Measurements from ENCODE around the gene ZNF624.
"Not testable (repeated sequence)": the region's sequence is repeated elsewhere in the genome, so short reads cannot be mapped to it uniquely, and the experiment has no call there.

ZNF624 gene

DNA sequence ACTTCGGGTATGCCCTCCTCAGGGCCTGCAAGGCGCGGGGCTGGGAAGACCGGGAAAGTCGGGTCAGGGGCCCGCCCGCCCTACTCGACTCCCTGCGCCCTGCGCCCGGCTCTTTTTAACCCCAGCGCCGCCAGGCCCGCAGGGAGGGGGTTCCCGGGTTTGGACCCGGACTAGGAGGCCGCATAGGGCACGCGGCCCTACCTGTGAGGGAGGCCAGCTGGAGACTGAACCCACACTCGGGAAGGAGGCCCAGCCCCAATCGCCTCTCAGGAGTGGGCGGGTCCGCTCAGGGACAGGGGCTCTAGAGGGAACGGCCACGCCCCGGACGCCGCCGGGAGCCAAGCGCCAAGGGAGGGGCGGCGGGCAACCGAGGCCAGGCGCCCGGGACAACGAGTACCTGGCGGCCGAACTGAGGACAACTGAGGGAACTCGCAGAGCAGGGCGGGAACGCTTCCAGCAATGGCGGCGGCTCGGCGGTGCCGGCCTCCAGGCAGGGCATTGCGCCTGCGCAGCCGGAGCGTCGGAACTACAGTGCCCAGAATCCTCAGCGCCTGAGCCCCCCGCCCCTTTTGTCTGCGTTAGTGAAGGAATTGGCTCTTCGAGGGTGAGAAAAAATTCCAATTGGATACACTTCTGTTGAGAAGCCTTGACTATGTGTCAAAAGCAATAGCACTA is at the start of gene ZNF624:
TSS of gene ZNF624 (minus strand) at position 484 of the 675 bp plus-strand sequence.
- peak; percentile 85 to 89 for DNase-seq

DNA sequence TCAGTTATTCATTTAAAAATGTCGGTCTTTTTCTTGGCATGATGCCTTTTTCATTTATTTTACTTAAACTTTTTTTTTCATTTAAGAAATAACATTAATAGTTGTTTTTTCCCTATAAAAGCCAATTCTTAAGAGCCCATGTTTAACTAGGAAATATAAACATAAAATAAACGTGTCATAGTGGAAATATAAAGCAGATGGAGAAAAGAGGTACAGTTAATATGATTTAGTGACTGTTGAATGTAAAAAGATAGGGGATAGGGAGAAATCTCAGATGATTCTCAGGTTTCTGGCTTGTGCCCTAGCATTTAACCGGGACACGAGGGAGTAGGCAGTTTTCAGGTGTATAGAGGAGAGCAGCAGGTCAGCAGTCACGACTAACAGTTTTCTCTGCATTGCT is 44.0 kb upstream of the ZNF624 start:
- not testable (repeated sequence) for DNase-seq

DNA sequence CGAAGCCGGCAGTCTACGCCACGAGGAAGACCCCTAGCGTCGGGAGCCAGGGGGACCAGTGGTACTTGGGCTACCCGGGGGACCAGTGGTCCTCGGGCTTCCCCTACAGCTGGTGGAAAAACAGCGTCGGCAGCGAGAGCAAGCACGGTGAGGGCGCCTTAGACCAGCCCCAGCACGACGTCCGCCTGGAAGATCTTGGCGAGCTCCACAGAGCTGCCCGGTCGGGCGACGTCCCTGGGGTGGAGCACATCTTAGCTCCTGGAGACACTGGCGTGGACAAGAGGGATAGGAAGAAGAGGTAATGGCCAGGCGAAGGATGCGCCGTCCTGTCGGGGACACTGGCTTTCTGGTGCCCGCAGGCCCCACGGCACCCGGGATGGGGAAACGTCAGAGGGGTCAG is 36.8 kb upstream of the ZNF624 start:
- DNase-seq, result not testable (repeated sequence)

DNA sequence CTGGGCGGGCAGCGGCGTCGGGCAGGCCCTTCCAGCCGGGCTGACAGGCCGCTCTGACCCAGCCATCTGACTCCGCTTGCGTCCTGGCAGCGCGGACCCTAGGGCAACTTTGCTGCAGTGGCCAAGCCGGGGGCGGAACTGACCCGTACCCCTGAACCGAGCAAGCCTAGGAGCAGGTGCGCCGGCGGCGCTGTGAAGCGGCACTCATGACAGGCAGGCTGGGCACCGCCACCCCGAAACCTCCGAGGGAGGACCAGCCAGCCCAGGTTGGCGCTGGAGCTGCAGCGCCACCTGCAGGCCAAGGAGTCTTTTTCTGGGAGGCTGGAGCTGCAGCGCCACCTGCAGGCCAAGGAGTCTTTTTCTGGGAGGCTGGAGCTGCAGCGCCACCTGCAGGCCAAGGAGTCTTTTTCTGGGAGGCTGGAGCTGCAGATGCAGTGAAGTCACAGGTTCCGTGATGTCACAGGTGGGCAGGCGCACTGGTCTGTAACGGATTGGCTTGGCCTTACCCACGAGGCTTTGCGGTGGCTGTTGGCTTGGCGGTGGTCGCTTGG is 36.2 kb upstream of the ZNF624 start, which contains the start of gene CCDC144A:
TSS of gene CCDC144A (plus strand) at position 511 of the 551 bp plus-strand sequence. CDS start 160 bp downstream, outside the sequence.
- peak; percentile 39 to 59 for DNase-seq

DNA sequence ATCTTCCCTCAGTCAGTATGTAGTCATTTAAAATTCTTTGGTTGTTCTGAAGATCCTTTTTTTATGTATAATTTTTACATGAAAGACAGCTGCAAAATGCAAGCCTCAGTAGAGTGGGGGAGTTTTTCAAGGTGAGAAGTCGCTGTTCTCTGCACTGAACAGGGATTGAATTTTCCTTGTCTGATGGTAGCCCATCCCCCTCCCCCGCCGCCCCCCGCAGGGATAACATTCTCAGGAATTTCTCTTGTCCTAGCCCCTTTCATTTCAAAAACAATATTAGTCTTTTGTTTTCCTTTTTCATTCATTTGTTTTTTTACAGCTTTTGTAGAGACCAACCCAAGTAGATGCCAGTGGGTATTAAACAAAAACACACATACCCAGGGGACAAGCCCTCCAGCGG is 33.5 kb upstream of the ZNF624 start:
- not testable (repeated sequence) for DNase-seq

DNA sequence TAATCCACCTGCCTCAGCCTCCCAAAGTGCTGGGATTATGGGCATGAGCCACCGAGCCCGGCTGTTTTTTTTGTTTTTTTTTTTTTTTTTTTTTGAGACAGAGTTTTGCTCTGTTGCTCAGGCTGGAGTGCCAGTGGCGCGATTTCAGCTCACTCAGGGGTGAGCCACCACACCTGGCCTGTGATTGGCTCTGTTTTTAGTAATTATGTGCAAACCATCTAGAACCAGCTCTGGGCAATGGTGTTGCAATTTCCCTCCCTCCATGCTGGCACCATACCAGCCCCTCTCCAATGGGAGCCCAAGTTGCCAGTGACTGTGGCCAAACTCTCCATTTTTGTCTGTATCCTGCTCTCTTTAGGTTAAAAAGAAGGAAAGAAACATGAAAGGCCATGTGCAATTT is 32.4 kb upstream of the ZNF624 start:
- DNase-seq, result not testable (repeated sequence)

DNA sequence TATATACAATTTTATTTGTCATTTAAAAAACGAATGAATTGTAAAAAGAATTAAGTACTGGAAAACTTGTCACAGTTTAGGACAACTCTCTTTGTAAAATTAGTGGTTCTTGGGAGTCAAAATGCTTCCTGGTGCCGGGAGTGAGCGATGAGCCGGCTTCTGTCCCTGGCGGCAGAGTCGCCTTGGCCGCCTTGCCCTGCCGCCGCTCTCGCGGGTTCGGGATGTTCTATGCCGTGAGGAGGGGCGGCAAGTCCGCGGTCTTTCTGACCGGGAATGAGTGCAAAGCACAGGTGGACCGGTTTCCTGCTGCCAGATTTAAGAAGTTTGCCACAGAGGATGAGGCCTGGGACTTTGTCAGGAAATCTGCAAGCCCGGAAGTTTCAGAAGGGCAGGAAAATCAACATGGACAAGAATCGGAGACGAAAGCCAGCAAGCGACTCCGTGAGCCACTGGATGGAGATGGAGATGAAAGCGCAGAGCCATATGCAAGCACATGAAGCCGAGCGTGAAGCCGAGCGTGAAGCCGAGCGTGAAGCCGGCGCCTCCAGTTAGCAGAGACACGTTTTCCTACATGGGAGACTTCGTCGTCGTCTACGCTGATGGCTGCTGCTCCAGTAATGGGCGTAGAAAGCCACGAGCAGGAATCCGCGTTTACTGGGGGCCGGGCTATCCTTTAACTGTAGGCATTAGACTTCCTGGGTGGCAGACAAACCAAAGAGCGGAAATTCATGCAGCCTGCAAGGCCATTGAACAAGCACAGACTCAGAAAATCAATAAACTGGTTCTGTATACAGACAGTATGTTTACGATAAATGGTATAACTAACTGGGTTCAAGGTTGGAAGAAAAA is 29.9 kb upstream of the ZNF624 start:
- DNase-seq, result not testable (repeated sequence)

DNA sequence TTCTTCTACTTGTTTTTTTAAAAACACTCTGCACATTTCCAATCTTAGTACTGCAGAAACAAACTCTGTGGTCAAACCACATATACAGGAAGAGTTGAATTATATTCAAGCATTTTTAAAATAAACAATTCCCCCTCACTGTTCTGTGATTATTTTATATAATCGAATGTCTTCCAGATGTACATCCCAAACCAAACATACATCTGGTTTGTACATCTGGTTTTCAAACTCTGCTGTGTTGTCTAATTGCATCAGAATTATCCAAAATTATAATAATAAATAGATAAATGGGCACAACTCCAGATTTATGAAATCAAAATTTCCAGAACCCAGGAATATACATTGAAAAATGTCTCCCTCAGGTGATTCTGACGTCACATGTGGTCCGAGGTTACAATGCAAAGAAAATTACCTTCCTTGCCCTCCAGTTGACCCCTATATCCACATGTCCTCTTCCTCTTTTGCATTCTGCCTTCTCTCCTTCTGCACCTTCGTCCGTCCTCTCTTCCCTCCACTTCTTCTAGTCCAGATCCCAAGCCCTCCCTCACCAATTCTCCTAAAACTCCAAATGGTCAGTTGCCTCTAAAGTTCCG is 23.1 kb upstream of the ZNF624 start:
- DNase-seq, result no peak

DNA sequence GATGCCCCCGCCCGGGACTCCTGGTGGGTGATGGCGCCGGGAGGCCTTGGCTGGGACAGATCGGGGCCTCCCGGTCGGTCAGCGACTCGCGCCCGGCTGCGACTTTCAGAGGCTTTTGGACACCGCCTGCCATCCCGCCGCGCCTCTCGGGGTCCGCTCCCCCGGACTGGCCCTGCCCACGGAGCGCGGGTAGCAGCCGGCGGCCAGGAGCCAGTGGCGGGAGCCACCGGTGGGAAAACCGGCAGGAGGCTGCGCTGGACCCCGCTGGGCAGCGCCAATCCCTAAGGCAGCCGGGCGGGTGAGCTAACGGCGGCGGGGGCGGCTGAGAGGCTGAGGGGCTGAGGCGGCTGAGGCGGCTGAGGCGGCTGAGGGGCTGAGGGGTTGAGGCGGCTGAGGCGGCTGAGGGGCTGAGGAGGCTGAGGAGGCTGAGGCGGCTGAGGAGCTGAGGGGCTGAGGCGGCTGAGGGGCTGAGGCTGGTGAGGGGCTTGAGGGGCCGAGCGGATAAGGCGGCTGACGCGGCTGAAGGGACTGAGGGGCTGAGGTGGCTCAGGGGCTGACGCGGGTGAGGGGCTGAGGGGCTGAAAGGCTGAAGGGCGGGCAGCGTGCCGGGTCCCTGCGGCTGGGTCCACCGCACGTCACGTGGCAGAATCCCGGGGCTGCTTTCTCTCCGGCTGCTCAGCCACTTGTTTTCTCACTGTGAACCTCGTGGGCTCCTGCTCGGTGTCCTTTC is 13.4 kb upstream of the ZNF624 start:
- DNase-seq, result peak in 1 of 2 donors; percentile 4

DNA sequence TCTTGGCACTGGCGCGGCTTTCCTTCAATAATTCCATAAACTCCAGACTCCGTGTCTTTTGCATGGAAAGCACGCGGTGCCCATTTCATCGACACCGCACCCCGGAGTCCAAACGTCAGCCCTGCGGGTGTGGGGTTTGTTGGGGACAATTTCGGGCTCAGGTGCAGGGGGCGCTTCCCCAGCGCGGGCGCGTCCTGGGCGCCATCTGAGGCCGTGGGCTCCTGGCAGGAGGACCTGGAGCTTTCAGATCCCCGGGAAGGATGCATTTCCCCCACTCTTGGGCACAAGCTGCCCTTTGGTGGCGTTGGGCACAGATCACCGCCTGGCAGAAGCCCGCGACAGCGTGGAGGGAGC is 12.9 kb upstream of the ZNF624 start:
- DNase-seq, result not testable (repeated sequence)

DNA sequence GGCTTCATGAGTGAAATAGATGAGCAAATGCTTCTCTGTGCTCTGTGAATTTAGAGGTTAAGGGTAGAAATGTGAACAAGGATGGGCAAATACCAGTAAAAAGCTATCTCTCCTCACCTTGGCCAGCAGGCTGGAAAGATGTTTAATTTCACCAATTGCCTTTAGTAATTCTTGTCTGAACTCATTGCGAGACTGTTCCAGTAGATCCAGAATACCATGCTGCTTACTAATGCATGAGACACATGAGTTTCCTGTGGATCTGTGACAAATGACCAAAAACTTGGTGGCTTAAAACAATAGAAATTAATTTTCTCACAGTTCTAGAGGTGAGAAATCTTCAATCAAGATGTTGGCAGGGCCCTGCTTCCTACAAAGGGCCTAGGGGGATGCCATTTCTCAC is 9.3 kb upstream of the ZNF624 start:
- DNase-seq, result no peak

DNA sequence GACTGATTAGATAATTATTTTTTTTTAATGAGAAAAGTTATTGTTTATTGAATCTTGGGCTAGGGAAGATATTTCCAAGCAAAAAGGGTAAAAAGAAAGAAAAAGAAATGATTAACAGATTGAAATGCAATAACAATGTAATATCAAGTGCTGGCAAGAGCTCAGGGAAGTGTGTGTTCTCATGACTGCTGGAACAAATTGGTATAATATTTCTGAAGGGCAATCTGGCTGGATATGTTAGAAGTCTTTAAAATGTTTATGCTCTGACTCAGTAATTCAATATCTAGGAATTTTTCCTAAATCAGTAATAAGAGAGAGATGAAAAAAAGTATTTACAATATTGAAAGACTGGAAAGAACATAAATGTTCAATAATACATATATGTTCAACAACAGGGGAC is 7.6 kb upstream of the ZNF624 start:
- no peak for DNase-seq

DNA sequence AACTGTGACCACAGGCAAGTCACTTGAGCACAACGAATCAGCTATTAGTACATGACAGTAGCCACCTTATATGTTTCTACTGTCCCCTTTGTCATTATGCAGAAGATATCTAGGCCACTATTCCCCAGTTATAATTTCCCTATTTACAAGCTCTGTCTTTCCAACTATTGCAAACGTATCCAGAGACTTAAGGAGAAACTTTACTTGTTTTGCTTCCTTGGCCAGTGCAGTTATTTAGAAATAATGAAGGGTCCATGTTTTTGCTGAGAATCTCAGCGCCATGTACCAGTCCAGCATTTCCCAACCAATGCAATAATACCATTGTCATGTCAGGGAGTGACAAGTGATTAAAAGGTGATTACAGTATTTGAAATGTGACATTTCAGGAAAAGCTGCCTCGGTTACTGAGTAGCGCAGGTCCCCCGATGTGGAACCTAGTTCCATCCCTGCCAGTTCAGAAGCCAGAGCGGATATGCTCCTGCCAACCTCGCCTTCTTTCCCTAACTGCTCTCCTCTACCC is 743 bp downstream of the ZNF624 start:
- DNase-seq, result no peak

DNA sequence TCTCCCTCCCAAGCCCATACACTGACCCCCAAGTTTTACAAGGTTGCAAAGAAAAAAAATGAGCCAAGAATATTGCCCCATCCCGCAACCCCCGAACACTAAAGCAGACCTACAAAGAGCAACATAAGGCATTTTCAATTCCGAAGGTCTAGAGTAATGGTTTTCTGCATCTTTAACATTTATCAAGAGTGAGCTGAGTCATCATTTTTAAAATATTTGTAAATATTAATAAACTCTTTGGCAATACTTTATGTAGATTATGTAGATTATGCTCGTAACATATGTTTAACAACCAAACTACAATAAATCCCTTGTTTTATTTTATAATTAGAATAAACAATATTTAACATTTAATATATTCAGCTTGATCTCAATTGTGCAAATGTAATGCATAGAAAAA is 1.4 kb downstream of the ZNF624 start:
- DNase-seq, result no peak

DNA sequence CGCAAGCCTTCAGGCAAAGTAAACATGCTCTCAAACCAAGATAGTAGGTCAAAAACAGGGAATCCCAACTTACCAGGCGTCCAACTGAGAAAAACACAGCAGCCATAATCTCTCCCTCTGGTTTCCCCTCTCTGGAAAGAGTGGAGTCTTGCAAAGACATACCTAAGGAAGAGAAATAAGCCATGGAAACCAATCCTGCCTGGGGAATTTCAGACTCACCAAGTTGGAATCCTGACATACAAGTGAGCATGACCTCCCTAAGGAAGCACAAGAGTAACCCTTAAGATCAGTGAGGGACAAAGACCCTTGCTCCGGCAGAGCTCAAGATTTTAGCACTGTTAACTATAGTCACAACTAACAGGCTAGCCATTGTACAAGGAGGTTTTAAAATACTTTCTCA is 4.1 kb downstream of the ZNF624 start:
- no peak for DNase-seq

DNA sequence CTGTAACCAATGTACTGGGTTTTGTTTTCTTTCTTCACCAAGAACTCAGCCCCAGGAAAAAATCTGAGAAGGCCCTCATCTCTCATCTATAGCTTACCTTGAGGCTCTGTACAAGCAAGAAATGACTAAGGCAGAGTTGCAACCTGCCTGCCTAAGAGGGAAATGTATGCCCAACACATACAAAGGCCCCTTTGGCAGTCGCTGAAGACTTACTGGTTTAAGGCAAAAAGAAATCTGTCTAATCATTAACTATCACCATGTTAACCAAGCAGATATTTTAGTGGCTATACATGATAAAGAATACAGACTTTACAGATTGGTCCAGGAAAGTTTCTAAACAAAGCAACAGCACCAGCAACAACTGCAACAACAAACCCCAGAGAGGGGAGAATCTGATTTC is 14.2 kb downstream of the ZNF624 start:
- no peak for DNase-seq

DNA sequence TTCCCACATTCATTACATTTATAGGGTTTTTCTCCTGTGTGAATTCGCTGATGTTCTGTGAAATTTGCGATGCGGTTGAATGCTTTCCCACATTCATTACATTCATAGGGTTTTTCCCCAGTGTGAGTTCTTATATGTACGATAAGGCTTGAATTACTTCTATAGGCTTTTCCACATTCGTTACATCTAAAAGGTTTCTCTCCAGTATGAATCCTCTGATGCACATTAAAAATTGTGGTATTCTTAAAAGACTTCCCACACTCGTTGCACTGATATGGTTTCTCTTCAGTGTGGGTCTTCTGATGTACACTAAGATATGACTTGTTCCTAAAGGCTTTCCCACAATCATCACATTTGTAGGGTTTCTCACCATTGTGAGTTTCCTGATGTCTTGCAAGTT is 30.4 kb downstream of the ZNF624 start:
- DNase-seq, result no peak

DNA sequence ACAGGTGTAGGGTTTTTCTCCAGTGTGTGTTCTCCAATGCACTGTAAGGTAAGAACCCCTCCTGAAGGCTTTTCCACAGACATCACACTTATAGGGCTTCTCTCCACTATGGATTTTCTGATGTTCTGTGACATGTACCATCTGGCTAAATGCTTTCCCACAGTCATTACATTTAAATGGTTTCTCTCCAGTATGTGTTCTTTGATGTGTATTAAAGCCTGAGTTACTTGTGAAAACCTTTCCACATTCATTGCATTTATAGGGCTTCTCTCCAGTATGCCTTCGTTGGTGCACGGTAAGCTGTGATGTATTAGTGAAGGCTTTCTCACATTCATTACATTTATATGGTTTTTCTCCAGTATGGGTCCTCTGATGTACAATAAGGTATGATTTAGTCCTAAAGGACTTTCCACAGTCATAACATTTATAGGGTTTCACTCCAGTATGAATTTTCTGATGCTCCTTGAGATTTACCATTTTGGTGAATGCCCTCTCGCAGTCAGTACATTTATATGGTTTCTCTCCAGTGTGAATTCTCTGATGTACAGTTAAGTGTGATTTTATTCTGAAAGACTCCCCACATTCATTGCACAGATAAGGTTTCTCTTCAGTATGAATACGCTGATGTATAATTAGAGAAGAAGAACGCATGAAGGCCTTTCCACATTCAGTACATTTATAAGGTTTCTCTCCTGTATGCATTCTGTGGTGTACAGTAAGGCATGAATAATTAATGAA is 30.9 kb downstream of the ZNF624 start:
- DNase-seq, result no peak

DNA sequence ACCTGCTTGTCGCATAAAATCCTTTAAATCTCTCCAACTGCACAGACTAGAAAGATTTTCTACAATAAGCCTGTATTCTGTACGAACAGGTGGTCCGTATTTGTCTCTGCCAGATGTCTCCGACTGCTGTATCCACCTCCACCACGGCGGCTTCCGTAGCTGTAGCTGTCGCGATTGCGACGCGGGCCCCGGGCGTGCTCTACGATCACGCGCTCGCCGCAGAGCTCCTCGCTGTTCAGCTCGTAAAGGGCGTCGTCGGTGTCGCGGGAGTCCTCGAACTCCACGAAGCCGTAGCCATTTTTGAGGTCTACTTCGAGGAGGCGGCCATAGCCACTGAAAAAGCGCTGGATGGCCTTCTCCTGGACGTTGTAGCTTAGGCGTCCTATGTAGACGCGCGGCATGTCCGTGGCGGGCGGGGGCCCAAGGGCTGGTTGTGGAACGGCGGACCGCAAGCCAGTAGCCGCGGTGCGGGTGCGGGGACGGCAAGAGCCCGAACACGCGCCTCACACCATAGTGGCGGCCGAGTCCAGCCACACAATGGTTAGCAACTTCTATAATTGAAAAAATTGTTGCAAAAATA is 36.1 kb downstream of the ZNF624 start:
- DNase-seq, result no peak

DNA sequence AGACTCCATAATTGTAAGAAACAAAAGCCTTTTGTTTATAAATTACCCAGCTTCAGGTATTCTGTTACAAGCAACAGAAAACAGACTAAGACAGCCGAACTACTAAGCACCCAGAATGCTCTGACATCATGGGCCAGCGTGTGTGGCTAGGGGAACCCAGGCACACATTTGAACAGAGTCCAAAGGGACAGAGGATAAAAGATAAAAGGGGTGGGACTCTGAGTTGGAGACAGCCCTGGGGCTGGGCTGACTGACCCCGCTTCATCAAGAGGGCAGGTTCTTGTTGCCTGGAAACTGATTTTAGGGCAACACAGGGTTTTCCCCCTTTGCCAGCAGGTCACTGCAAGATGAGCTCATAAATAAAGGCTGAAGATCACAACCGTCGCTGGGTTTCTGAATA is 54.1 kb downstream of the ZNF624 start:
- no peak for DNase-seq

DNA sequence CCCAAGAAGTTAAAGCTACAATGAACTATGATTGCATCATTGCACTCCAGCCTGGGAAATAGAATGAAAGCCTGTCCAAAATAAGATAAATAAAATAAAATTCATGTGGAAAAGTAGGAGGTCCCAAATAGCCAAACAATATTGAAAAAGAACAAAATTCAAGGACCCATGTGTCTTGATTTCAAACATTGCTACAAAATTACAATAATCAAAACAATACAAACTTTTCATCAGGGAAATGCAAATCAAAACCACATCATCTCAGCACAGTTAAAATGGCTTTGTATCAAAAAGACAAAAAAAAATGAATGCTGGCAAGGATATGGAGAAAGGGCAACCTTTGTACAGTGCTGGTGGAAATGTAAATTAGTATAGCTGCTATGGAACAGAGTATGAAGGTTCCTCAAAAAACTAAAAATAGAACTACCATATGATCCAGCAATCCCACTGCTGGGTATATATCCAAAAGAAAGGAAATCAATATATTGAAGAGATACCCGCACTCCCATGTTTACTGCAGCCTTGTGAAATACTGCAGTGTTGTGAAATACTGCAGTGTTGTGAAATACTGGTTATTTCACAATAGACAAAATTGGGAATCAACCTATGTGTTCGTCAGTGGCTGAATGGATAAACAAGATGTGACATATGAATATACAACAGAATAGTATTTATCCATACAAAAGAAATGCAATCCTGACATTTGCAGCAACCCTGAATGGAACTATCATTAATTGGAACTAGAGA is 60.1 kb downstream of the ZNF624 start:
- no peak for DNase-seq

Data from CD4-positive, alpha-beta T cell treated with Interferon alpha-2 for 1 hour (primary cell).